Neural crest cell (in vitro differentiated cells): Measurements from ENCODE around the gene L3MBTL4. TPM values are rescaled to one million over a fixed set of nuclear protein-coding genes. Genes with fewer than 3 reads are reported as not detected.
A peak's percentile ranks its signal among the peaks of the same experiment; 100 is the strongest.

Experiments used
- DNase-seq: peaks from one replicate; pipeline ENCODE4 v3.0.0; 2021; ENCODE audit warnings: low read depth, mixed read lengths, low spot score
- H3K27ac Mint-ChIP-seq: one replicate; pipeline ENCODE4 v1.8.0; 2021; ENCODE audit warnings: mild to moderate bottlenecking, mixed read lengths; ENCODE audit not compliant: unreplicated experiment
- H3K27me3 Mint-ChIP-seq: 2 replicates; pipeline ENCODE4 v1.8.0; 2021; ENCODE audit warnings: low read depth, mild to moderate bottlenecking, mixed read lengths
- H3K36me3 Mint-ChIP-seq: 2 replicates; pipeline ENCODE4 v1.8.0; 2021; ENCODE audit warnings: low read depth, mild to moderate bottlenecking, mixed read lengths
- H3K4me1 Mint-ChIP-seq: 2 replicates; pipeline ENCODE4 v1.8.0; 2021; ENCODE audit warnings: mixed read lengths
- H3K4me3 Mint-ChIP-seq: one replicate; pipeline ENCODE4 v1.8.0; 2021; ENCODE audit warnings: mild to moderate bottlenecking, mixed read lengths
- H3K9me3 Mint-ChIP-seq: 2 replicates; pipeline ENCODE4 v1.8.0; 2021; ENCODE audit warnings: mixed read lengths
- CTCF ChIP-seq: fragments of 200-600 bp; sonication (generic); conservative IDR thresholded peaks from 2 replicates; pipeline ENCODE4 v1.5.0; 2021; ENCODE audit warnings: antibody characterized with exemption, mild to moderate bottlenecking
- total RNA-seq: library from RNA; stranded (reverse); gene quantifications from 2 replicates; pipeline ENCODE4 v1.2.1, GENCODE V29; 2021

L3MBTL4 gene
- total RNA-seq, 1 donor from 2014 or later, result 0.65 TPM

- Mint-ChIP-seq H3K36me3 (no peaks in the 10 kb centered on the region), H3K27me3 (no peaks in the 10 kb centered on the region), H3K27ac (no peak overlapping the region), H3K9me3 (no peaks in the 10 kb centered on the region), H3K4me1 (no peaks in the 10 kb centered on the region), H3K4me3 (no peak overlapping the region)
- TF ChIP-seq CTCF, result no peak
- DNase-seq, result no peak
These were observed 14.2 kb upstream of the L3MBTL4 start for GRCh38 chr18:6428851-6429395.

- Mint-ChIP-seq H3K36me3 (no peaks in the 10 kb centered on the region), H3K4me3 (no peak overlapping the region), H3K27ac (no peak overlapping the region), H3K27me3 (peaks cover 6% of the 10 kb centered on the region), H3K9me3 (no peaks in the 10 kb centered on the region), H3K4me1 (no peaks in the 10 kb centered on the region)
- no peak for TF ChIP-seq CTCF
- no peak for DNase-seq
These were observed 12.6 kb upstream of the L3MBTL4 start for GRCh38 chr18:6427286-6427685.

GRCh38 chr18:6423289-6423688 lies 8.6 kb upstream of the L3MBTL4 start:
- H3K9me3 Mint-ChIP-seq, result no peaks in the 10 kb centered on the region
- H3K4me1 Mint-ChIP-seq, result no peaks in the 10 kb centered on the region
- no peak for DNase-seq
- no peak overlapping the region for H3K4me3 Mint-ChIP-seq
- TF ChIP-seq CTCF, result no peak
- no peak overlapping the region for H3K27ac Mint-ChIP-seq
- H3K27me3 Mint-ChIP-seq, result peaks cover 13% of the 10 kb centered on the region
- H3K36me3 Mint-ChIP-seq, result no peaks in the 10 kb centered on the region

GRCh38 chr18:6414118-6414722 lies 491 bp downstream of the L3MBTL4 start:
- H3K4me3 Mint-ChIP-seq, result peak overlapping the region; percentile 78
- H3K36me3 Mint-ChIP-seq, result peaks cover 2% of the 10 kb centered on the region
- peaks cover 11% of the 10 kb centered on the region for H3K4me1 Mint-ChIP-seq
- peak; percentile 18 for DNase-seq
- H3K27ac Mint-ChIP-seq, result no peak overlapping the region
- H3K27me3 Mint-ChIP-seq, result peaks cover 78% of the 10 kb centered on the region
- no peaks in the 10 kb centered on the region for H3K9me3 Mint-ChIP-seq
- peak; percentile 36 for TF ChIP-seq CTCF

GRCh38 chr18:6413579-6414117 lies 1.1 kb downstream of the L3MBTL4 start:
- TF ChIP-seq CTCF, result no peak
- H3K27ac Mint-ChIP-seq, result no peak overlapping the region
- peaks cover 74% of the 10 kb centered on the region for H3K27me3 Mint-ChIP-seq
- no peak for DNase-seq
- no peaks in the 10 kb centered on the region for H3K9me3 Mint-ChIP-seq
- peaks cover 2% of the 10 kb centered on the region for H3K36me3 Mint-ChIP-seq
- H3K4me1 Mint-ChIP-seq, result peaks cover 11% of the 10 kb centered on the region
- peak overlapping the region; percentile 78 for H3K4me3 Mint-ChIP-seq
